Germinal center (tissue), 1 donor: Measurements from ENCODE around the gene AXIN2.

Experiments
- DNase-seq: peaks from one replicate; pipeline ENCODE4 v3.0.0; 2012; ENCODE audit warnings: mixed read lengths, low spot score

The AXIN2 gene

GRCh38 chr17:65553646-65554552 is 7.5 kb downstream of the AXIN2 start:
- no peak for DNase-seq

GRCh38 chr17:65553009-65553645 is 8.3 kb downstream of the AXIN2 start:
- no peak for DNase-seq

DNA sequence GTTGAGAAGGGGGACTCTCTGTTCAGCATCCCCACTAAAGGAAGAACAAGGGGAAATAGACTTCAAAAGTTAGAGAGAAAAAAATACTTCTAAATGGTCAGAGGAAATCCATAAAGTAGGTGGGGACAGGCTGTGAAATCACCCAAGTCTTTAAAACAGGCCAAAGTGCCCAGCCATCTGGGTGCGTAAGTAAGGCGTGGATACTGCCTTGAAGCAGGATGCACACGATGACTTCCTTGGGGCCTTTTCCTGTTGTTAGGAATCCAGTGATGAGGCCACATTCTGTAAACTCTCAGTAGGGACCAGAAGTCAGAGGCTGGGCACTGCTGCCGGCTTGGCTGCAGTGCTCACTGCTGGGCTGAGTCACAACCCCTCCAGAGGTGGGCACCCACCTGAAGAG is 9.2 kb downstream of the AXIN2 start:
- DNase-seq = no peak

DNA sequence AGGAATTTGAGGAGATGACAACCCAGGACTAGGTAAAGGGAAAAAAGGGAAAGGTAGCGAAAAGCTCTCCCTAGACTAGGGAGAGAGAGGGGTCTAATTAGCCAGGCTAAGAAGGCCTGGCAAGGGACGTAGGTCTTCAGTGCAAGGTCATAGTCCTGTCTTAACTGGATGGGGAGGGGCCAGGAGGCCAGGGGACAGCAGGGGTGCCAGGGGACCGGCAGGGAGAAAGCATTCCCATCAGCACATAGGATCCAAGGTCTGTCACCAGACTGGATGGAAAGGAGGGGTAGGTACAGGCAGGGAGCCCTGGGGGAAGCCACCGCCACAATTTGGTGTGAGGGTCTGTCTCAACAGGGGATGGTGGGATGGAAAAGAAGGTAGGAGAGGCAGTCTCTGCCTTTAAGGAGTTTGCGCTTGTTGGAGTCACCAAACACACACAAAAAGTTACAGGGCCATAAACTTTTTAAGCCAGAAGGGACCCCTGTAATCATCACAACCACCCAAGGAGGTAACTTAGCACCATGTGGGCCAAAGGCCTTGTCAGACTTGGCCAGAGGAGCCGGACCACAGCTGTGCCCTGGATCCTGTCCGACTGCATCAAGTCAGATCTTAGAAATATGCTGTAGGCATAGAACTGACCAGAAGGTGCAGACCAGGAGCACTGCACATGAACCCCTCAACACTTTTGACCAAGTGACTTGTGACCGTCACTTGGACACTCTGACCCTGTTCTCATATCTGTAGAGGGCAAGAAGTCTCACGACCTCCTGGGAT is 10.0 kb downstream of the AXIN2 start:
- DNase-seq = no peak

DNA sequence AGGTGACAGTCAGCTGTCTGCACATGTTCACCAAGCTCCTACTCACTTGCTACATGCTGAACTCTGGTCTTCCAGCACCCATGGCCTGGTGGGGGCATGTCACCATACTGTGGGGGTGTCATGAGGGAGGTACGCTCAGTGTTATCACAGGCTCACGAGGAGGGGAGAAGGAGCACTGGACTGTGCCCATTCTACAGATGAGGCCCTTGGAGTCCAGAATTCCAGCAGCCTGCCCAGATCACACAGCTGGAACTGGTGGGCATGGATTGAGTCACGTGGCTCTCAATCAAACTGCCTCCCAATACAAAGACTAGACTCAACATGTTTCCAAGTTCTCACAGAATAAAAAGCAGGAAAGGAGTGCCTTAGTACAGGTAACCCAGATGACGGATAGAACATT is 10.7 kb downstream of the AXIN2 start:
- DNase-seq = no peak

- DNase-seq = no peak
These were observed 11.3 kb downstream of the AXIN2 start for GRCh38 chr17:65550075-65550662.

- no peak for DNase-seq
These were observed 13.0 kb downstream of the AXIN2 start for GRCh38 chr17:65548269-65548969.

- DNase-seq = no peak
These were observed 14.2 kb downstream of the AXIN2 start for GRCh38 chr17:65547253-65547670.

GRCh38 chr17:65546579-65546978 is 14.9 kb downstream of the AXIN2 start:
- no peak for DNase-seq

DNA sequence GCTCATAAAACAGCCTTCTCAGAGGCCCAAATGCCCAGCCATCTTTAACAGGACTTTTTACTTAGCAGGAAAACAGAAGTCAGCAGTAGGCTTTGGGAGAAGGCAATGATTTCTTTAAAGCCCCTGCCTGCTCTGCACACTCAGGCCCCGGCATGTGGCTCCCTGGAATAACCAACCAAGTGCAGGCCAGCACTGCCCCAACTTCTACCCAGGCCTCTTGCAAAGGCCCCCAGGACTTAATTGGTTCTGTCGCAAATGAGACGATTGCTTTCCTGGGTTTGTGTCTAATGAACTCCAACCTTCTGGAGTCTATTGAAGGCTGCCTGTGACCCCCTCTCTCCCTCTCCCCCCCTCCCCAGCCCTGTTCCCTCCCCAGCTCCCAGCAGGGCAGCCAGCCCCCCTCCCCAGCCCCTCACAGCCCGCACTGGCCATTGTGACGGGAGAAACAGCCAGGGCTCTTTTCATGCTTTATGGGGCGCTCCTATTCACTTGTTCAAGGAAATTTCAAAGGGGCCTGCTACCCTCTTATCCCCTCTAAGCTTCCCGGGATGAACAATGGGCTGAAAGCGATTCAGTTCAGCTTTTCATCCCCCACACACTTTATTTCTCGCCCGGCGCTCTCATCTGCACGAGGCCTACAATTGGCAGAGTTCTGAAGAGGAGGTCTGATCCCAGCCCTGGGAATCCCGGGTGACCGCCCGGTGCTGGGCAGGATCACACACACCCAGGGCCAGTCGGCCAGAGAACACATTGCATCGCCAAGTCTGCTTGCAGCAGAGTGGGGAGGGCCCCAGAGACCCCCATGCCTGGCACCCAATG is 15.5 kb downstream of the AXIN2 start:
- no peak for DNase-seq

DNA sequence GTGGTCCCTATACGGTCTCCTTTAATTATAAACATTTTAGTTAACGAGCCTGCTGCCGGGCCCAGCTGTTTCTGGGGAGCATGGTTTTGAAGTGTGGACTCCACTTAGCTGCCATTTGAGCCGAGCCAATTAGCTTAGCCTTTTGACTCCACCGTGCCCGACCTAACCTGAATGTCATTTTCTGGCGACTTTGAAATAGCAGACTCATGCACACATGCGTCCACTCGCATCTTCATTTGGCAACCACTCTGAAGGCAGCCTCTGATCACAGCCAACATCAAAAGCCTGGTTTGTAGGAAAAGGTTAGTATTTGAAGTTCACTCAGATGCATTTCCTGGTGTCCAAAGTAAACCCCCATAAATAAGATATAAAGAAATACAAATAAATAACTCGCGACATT is 16.8 kb downstream of the AXIN2 start:
- no peak for DNase-seq

GRCh38 chr17:65542610-65543009 is 18.8 kb downstream of the AXIN2 start:
- DNase-seq = no peak

DNA sequence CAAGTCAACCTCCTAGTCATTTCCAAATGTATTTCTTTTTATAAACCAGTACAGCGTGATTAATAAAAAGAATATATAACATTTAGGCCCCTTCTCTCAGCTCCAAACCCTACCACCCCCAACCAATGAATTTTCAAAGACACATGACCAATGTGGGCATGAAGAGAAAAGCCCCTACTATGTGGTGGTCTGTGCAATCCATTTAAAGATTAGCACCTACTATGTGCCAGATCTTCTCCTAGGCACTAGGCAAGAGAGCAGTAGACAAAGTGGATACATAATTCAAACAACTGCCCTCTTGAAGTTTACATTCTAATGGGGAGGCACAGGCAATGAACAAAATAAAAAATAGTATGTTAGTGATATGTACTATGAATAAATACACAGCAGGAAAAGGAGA is 19.4 kb downstream of the AXIN2 start:
- no peak for DNase-seq

- DNase-seq = no peak
These were observed 20.0 kb downstream of the AXIN2 start for GRCh38 chr17:65541453-65541852.

DNA sequence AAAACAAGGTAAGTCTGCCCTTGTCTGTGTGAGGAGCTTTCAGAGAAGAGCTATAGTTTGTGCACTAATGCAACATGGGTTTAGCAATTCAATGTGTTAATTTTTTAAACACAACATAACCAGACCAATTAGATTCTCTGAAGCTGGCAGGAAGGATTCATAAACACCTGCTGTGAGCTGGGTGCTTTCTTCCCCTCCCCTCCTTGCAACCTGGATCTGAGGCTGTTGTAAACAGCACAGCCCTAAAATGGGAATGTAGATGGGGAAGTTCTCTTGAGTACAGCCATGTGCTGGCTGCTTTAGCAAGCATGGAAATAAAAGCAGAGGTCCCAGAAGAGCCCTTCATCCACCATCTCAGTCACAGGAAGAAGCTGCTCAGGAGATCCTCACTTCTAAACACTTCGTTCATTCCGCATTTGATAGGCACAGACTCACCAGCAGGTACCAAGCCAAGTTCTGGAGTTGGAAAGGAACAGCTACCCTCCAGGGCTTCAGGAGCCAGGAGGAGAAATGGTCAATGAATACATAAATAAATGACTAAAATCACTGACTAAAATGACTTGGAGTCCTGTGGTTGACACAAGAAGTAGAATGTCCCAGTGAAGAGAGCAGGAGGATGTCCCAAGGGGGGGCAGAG is 21.7 kb downstream of the AXIN2 start:
- DNase-seq = no peak

DNA sequence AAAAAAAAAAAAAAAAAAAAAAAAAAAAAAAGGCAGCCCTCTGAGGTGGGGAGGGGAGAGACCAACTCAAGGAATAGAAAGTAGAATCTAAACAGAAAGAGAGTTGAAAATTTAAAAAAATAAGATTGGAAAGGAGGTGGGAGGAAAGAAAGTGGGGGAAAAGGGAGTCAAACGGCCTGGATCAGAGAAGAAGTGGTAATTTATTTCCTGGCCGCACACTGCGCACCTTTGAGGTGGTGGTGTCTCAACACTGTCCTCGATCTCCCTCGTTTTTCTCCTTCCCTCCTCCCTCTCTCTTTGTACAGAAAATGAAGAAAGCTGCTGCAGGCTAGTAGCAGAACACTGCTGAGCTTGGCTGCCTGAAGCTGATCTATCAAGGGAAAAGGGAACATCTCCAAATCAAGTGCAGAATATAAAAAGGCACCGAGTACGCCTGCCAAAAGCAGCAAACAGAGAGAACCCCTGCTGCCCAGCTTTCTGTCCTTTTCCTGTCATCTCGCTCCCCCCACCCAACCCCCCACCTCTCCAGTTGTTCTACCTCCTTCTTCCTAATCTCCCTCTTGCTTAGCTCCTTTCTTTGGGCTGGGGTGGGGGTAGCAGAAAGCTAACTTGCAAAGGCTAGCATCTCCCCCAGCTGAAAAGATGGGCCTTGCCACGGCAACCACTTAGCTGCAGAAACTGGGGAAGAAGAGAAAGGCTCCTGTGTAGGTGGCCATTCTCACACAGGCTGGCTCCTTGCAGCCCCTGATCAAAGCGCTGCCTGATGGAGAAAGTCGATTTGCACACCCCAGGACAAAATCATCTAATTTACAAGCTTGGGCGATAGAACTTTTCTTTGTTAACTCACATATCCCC is 22.5 kb downstream of the AXIN2 start:
- DNase-seq = no peak

GRCh38 chr17:65537845-65538674 is 23.4 kb downstream of the AXIN2 start:
- no peak for DNase-seq

- no peak for DNase-seq
These were observed 24.1 kb downstream of the AXIN2 start for GRCh38 chr17:65537343-65537844.
